GM18526 (cell line): Measurements from ENCODE around the gene SKAP2.

Experiments used
- POLR2A ChIP-seq: IDR thresholded peaks from 3 replicates; pipeline ENCODE4 v1.6.1; 2011; ENCODE audit not compliant: insufficient read length; ENCODE audit errors: extremely low read depth

SKAP2 gene

DNA sequence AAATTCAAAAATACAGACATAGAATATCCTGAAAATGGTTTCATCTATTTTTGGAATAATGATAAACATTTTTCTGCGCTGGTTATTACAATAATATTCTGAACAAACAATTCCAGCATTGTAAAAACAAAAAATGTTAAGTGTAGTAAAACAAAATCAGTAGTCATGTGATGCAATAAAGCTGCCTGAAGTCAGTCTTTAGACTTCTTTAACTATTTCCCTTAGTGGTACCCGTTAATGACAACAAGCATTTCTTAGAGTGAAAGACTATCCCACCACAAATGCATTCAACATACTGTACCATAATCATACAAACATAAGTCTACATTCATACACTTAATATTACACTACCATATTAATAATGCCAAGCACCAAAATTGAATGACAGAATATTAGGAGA, 1.6 kb downstream of the SKAP2 start:
- TF ChIP-seq POLR2A = no peak

GRCh38 chr7:26861050-26861449, 3.3 kb downstream of the SKAP2 start:
- TF ChIP-seq POLR2A = no peak

DNA sequence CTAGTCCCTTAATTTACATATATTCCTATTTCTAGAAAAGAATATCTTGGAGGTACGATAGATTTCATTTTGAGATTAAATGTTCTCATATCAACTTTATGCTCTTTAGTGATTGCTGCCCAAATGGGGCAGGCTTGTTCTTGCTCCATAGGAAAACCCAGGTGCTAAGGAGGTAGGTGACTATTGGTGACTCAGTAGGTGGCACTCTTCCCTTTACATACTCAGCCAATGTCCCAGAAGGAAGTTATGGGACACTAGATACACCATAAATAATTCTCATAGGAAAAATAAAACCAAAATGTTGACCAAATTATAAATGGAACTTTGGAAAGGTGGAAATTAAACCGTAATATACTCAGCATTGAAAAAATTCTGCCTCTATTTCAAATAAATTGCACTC, 4.0 kb downstream of the SKAP2 start:
- TF ChIP-seq POLR2A = no peak

DNA sequence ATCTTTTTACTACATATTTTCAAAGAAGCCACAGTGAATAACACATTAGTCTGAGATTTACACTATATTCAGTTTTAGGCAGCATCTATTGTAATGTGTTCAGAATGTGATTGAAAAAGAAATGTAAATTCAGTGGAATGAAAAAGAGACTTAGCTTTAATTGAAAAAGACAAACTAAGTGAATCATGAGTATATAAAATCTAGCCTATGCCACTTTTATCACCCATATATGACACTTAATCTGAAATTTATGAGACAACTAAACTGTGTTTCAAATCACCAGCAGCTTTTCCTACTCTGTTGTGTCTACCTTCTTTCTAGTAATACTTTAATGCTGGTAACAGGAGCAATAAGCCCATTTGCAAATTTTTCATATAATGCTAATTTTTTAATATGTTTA, 4.7 kb downstream of the SKAP2 start:
- TF ChIP-seq POLR2A = no peak

- TF ChIP-seq POLR2A = no peak
Measured at GRCh38 chr7:26858735-26859134, 5.7 kb downstream of the SKAP2 start.

DNA sequence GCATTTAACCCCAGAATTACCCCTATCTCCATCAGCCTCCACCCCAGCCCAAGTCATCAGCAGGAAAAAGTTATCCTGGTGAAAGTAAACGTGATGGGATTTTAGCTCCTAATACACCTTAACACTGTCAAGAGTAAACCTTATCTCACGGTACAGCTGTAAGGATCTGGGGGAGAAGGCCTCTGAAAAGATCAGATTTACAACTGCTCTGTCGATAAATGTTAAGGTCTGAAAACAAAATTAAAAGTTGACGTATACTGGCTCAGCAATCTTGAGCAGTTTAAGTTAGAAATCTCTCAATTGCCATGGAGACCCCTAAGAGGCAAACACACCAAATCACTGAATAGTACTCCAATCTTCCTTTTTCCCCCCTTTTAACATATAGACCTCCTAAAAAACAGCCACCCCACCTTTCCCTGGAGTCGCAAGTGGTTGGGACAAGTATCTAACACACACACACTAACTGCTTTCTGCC, 6.1 kb downstream of the SKAP2 start:
- no peak for TF ChIP-seq POLR2A

GRCh38 chr7:26857506-26858240, 6.7 kb downstream of the SKAP2 start:
- no peak for TF ChIP-seq POLR2A

DNA sequence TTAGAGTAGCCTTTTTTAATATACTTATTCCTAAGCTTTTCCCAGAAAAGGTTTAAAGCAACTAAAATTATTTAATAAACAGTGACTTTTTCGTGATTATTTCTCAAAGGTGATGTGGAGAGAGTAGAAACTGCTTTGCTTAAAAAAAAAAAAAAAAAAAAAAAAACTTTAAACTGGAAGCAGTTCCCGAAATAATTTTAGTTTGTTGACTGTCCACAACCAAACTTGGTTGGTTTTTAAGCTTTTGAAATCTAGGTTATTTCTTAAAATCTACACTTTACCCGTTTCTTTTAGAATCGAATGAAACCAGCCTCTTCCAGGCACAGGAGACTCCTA, 7.3 kb downstream of the SKAP2 start:
- no peak for TF ChIP-seq POLR2A

DNA sequence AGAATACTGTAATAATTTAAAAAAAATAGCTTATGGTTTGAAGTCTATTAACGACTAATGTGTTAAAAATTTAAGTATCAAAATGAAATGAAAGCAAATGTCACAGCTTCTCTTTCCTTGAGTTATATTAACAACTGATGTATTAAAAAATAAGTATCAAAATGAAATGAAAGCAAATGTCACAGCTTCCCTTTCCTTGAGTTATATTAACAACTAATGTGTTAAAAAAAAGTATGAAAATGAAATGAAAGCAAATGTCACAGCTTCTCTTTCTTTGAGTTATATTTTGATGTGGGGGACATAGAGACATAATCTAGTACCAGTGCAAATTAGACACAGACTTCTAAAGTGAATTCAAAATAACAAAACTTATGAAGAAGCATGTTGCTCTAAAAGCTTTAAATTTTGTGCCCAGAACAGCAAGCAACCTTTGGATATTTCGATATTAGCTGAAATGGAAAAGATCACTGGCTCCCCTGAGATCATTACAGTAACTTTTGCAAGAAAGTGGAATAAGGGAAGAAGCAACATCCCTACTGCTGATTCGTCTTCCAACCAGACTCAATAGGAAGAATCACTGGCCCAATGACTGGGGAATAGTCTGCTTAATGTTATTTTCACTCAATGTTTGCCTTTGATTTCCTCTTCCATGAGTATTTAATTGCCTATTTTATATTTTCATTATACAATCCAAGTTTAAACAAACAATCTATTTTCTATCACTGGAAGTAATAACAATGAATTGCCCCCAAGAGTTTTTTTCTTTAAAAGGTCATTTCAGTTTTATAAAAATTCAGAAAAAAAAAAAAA, 8.0 kb downstream of the SKAP2 start:
- no peak for TF ChIP-seq POLR2A

- TF ChIP-seq POLR2A = no peak
Measured at GRCh38 chr7:26854876-26855855, 9.2 kb downstream of the SKAP2 start.

GRCh38 chr7:26853788-26854393, 10.5 kb downstream of the SKAP2 start:
- TF ChIP-seq POLR2A = no peak

GRCh38 chr7:26850193-26850651, 14.2 kb downstream of the SKAP2 start:
- TF ChIP-seq POLR2A = no peak

GRCh38 chr7:26843705-26844104, 20.7 kb downstream of the SKAP2 start:
- no peak for TF ChIP-seq POLR2A

GRCh38 chr7:26842897-26843296, 21.5 kb downstream of the SKAP2 start:
- TF ChIP-seq POLR2A = no peak
